H9 (cell line): ENCODE measurements around the gene TMEFF2. TPM values are rescaled to one million over a fixed set of nuclear protein-coding genes. Genes with fewer than 3 reads are reported as not detected.

Source experiments
- DNase-seq: peaks from one replicate; pipeline ENCODE4 v3.0.0-alpha.2; 2017
- H2AFZ ChIP-seq: one replicate; pipeline ENCODE4 v1.6.1; 2013; ENCODE audit warnings: mild to moderate bottlenecking, low read length, control low read depth, moderate library complexity
- H2AK5ac ChIP-seq: 2 replicates; pipeline ENCODE4 v1.6.1; 2013; ENCODE audit warnings: low read length, control low read depth, mixed read lengths; ENCODE audit not compliant: insufficient read length
- H2BK120ac ChIP-seq: one replicate; pipeline ENCODE4 v1.6.1; 2013; ENCODE audit warnings: low read depth, mild to moderate bottlenecking, low read length, control low read depth, inconsistent platforms; ENCODE audit not compliant: poor library complexity, severe bottlenecking
- H2BK12ac ChIP-seq: 2 replicates; pipeline ENCODE4 v1.6.1; 2013; ENCODE audit warnings: low read length, control low read depth, mixed read lengths, low read depth; ENCODE audit not compliant: insufficient read length
- H2BK15ac ChIP-seq: 2 replicates; pipeline ENCODE4 v1.6.1; 2013; ENCODE audit warnings: low read depth, low read length, control low read depth
- H2BK20ac ChIP-seq: one replicate; pipeline ENCODE4 v1.6.1; 2013; ENCODE audit warnings: low read depth, mild to moderate bottlenecking, low read length, control low read depth, inconsistent platforms; ENCODE audit not compliant: poor library complexity, severe bottlenecking
- H2BK5ac ChIP-seq: 2 replicates; pipeline ENCODE4 v1.6.1; 2013; ENCODE audit warnings: low read length, control low read depth, mixed read lengths; ENCODE audit not compliant: insufficient read length
- H3K14ac ChIP-seq: 2 replicates; pipeline ENCODE4 v1.6.1; 2013; ENCODE audit warnings: low read length, control low read depth; ENCODE audit not compliant: insufficient read depth
- H3K18ac ChIP-seq: 2 replicates; pipeline ENCODE4 v1.6.1; 2013; ENCODE audit warnings: low read depth, mild to moderate bottlenecking, mixed read lengths, low read length, control low read depth; ENCODE audit not compliant: insufficient read length
- H3K23ac ChIP-seq: 2 replicates; pipeline ENCODE4 v1.6.1; 2013; ENCODE audit warnings: low read length, control low read depth, mixed read lengths, low read depth; ENCODE audit not compliant: insufficient read length
- H3K23me2 ChIP-seq: 2 replicates; pipeline ENCODE4 v1.6.1; 2013; ENCODE audit warnings: low read depth, mild to moderate bottlenecking, mixed read lengths, low read length, control low read depth; ENCODE audit not compliant: insufficient read length, poor library complexity, severe bottlenecking
- H3K27ac ChIP-seq: 2 replicates; pipeline ENCODE4 v1.5.1; 2013; ENCODE audit warnings: low read length, control low read depth, mixed read lengths, low read depth; ENCODE audit not compliant: insufficient read length
- H3K27me3 ChIP-seq: 2 replicates; pipeline ENCODE4 v1.6.1; 2013; ENCODE audit warnings: low read length, control low read depth, inconsistent platforms; ENCODE audit not compliant: insufficient read depth
- H3K4ac ChIP-seq: 2 replicates; pipeline ENCODE4 v1.6.1; 2013; ENCODE audit warnings: low read depth, mild to moderate bottlenecking, control low read depth, inconsistent platforms, low read length, moderate library complexity
- H3K4me1 ChIP-seq: 2 replicates; pipeline ENCODE4 v1.6.1; 2013; ENCODE audit warnings: low read length, control low read depth, inconsistent platforms; ENCODE audit not compliant: insufficient read depth
- H3K4me2 ChIP-seq: 2 replicates; pipeline ENCODE4 v1.6.1; 2013; ENCODE audit warnings: low read length, control low read depth, mixed read lengths; ENCODE audit not compliant: insufficient read length, insufficient read depth
- H3K56ac ChIP-seq: 2 replicates; pipeline ENCODE4 v1.6.1; 2013; ENCODE audit warnings: low read depth, mild to moderate bottlenecking, mixed read lengths, low read length, control low read depth; ENCODE audit not compliant: insufficient read length
- H3K79me1 ChIP-seq: 2 replicates; pipeline ENCODE4 v1.6.1; 2013; ENCODE audit warnings: low read depth, mild to moderate bottlenecking, moderate library complexity, low read length, control low read depth, inconsistent platforms; ENCODE audit not compliant: insufficient read depth, poor library complexity, severe bottlenecking
- H3K79me2 ChIP-seq: 2 replicates; pipeline ENCODE4 v1.6.1; 2013; ENCODE audit warnings: low read length, control low read depth, inconsistent platforms; ENCODE audit not compliant: insufficient read depth
- H3K9ac ChIP-seq: 2 replicates; pipeline ENCODE4 v1.6.1; 2013; ENCODE audit warnings: low read length, control low read depth, mixed read lengths; ENCODE audit not compliant: insufficient read length; ENCODE audit errors: extremely low read depth
- H3K9me3 ChIP-seq: one replicate; pipeline ENCODE4 v1.6.1; 2013; ENCODE audit warnings: low read depth, low read length, inconsistent platforms; ENCODE audit not compliant: control insufficient read depth
- H3T11ph ChIP-seq: one replicate; pipeline ENCODE4 v1.6.1; 2013; ENCODE audit warnings: mild to moderate bottlenecking, low read length, control low read depth, inconsistent platforms
- H4K20me1 ChIP-seq: one replicate; pipeline ENCODE4 v1.6.1; 2013; ENCODE audit not compliant: control insufficient read depth, insufficient read length, insufficient read depth
- H4K5ac ChIP-seq: 2 replicates; pipeline ENCODE4 v1.6.1; 2013; ENCODE audit warnings: low read depth, mild to moderate bottlenecking, mixed read lengths, low read length, control low read depth; ENCODE audit not compliant: insufficient read length
- H4K8ac ChIP-seq: replicated peaks from 2 replicates; pipeline ENCODE4 v1.6.1; 2013; ENCODE audit warnings: low read length, control low read depth, mixed read lengths, low read depth; ENCODE audit not compliant: insufficient read length
- H4K91ac ChIP-seq: 2 replicates; pipeline ENCODE4 v1.6.1; 2013; ENCODE audit warnings: low read depth, mild to moderate bottlenecking, moderate library complexity, mixed read lengths, low read length, control low read depth; ENCODE audit not compliant: insufficient read length
- H3K27ac Mint-ChIP-seq, 3 experiments: 2 replicates in 2 of 3; 3 replicates in 1 of 3; pipeline ENCODE4 v1.8.0; 2020 to 2021; ENCODE audit warnings: mixed read lengths in 3 of 3, mild to moderate bottlenecking in 1 of 3, moderate library complexity in 1 of 3
- H3K27me3 Mint-ChIP-seq: 2 replicates; pipeline ENCODE4 v1.8.0; 2021; ENCODE audit warnings: low read depth, mild to moderate bottlenecking, moderate library complexity, mixed read lengths
- H3K36me3 Mint-ChIP-seq, 3 experiments: 2 replicates in 2 of 3; 3 replicates in 1 of 3; pipeline ENCODE4 v1.8.0; 2020 to 2021; ENCODE audit warnings: low read depth in 3 of 3, mixed read lengths in 3 of 3; ENCODE audit not compliant: insufficient read depth in 1 of 3
- H3K4me1 Mint-ChIP-seq, 2 experiments: 2 replicates each; pipeline ENCODE4 v1.8.0; 2020; ENCODE audit warnings: mixed read lengths in 2 of 2
- H3K4me3 Mint-ChIP-seq, 2 experiments: 2 replicates in 1 of 2; 3 replicates in 1 of 2; pipeline ENCODE4 v1.8.0; 2020 to 2021; ENCODE audit warnings: mild to moderate bottlenecking in 2 of 2, mixed read lengths in 2 of 2, moderate library complexity in 1 of 2
- H3K9me3 Mint-ChIP-seq, 2 experiments: 2 replicates in 1 of 2; 3 replicates in 1 of 2; pipeline ENCODE4 v1.8.0; 2020; ENCODE audit warnings: mild to moderate bottlenecking in 2 of 2, mixed read lengths in 2 of 2, moderate library complexity in 1 of 2
- total RNA-seq: library from RNA; stranded (reverse); gene quantifications from 2 replicates; pipeline ENCODE4 v1.2.1, GENCODE V29; 2021
- TF ChIP-seq, protein P1 (sequence below): fragments of 200-600 bp; sonication (generic); conservative IDR thresholded peaks from 3 replicates; pipeline ENCODE4 v1.8.0; 2021; ENCODE audit warnings: antibody characterized with exemption, mild to moderate bottlenecking

TMEFF2 gene
- total RNA-seq, 1 experiment from 2014 or later = 0.39 TPM

DNA sequence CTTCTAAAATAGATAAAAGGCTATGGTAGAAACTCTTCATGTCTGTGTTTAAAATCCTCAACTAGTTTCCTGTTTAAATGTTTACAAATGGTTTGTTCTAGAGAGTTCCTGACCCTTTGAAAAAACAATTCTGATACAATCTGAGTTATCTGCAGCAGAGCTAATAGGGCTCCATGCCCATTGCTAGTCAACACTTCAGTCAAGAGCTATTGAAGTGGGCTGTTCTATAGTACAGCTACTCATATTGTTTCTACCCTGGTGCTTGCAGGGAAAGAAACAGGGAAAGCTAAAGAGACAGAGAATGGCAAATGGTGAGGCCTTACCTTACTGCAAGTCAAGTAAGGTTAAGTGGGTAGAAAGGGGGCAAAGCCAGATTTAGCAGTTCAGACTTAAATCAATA, 235.5 kb downstream of the TMEFF2 start:
- no peak overlapping the region for H2AK5ac ChIP-seq
- no peak overlapping the region for H4K5ac ChIP-seq
- H3K27me3 ChIP-seq = no peaks in the 10 kb centered on the region
- H2BK20ac ChIP-seq = no peak overlapping the region
- H3K23me2 ChIP-seq = no peaks in the 10 kb centered on the region
- no peaks in the 10 kb centered on the region for H4K20me1 ChIP-seq
- Mint-ChIP-seq H3K27me3 (no peaks in the 10 kb centered on the region), H3K9me3 (no peaks in the 10 kb centered on the region), H3K4me3 (no peak overlapping the region), H3K4me1 (no peaks in the 10 kb centered on the region), H3K27ac (no peak overlapping the region), H3K36me3 (no peaks in the 10 kb centered on the region)
- H3K9me3 ChIP-seq = no peaks in the 10 kb centered on the region
- no peak overlapping the region for H3K27ac ChIP-seq
- TF ChIP-seq, protein P1, sequence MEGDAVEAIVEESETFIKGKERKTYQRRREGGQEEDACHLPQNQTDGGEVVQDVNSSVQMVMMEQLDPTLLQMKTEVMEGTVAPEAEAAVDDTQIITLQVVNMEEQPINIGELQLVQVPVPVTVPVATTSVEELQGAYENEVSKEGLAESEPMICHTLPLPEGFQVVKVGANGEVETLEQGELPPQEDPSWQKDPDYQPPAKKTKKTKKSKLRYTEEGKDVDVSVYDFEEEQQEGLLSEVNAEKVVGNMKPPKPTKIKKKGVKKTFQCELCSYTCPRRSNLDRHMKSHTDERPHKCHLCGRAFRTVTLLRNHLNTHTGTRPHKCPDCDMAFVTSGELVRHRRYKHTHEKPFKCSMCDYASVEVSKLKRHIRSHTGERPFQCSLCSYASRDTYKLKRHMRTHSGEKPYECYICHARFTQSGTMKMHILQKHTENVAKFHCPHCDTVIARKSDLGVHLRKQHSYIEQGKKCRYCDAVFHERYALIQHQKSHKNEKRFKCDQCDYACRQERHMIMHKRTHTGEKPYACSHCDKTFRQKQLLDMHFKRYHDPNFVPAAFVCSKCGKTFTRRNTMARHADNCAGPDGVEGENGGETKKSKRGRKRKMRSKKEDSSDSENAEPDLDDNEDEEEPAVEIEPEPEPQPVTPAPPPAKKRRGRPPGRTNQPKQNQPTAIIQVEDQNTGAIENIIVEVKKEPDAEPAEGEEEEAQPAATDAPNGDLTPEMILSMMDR = no peak
- no peak overlapping the region for H2BK12ac ChIP-seq
- no peak for DNase-seq
- no peak overlapping the region for H3K56ac ChIP-seq
- no peak overlapping the region for H3K18ac ChIP-seq
- no peak overlapping the region for H3K23ac ChIP-seq
- no peaks in the 10 kb centered on the region for H3K79me1 ChIP-seq
- H3K4me2 ChIP-seq = no peak overlapping the region
- no peak overlapping the region for H3K9ac ChIP-seq
- no peak overlapping the region for H2BK5ac ChIP-seq
- no peak overlapping the region for H4K8ac ChIP-seq
- H2BK120ac ChIP-seq = no peak overlapping the region
- H3K14ac ChIP-seq = no peak overlapping the region
- H3T11ph ChIP-seq = no peak overlapping the region
- H4K91ac ChIP-seq = no peak overlapping the region
- H2BK15ac ChIP-seq = no peak overlapping the region
- no peaks in the 10 kb centered on the region for H3K4me1 ChIP-seq
- H3K4ac ChIP-seq = no peak overlapping the region
- no peaks in the 10 kb centered on the region for H3K79me2 ChIP-seq
- H2AFZ ChIP-seq = no peak overlapping the region
